Uterus (tissue), 2 donors: Measurements from ENCODE around the gene LCN10.

ENCODE experiments used
- POLR2A ChIP-seq, 2 donors: fragments of 450-650 bp; IDR thresholded peaks; one replicate each; pipeline ENCODE4 v1.6.1; 2016; ENCODE audit warnings: antibody characterized with exemption in 2 of 2, mild to moderate bottlenecking in 1 of 2, moderate library complexity in 1 of 2
- TF ChIP-seq, protein P1 (sequence below), 4 experiments: fragments of 200-600 bp in 2 of 4; fragments of 450-650 bp in 2 of 4; sonication (generic) in 2 of 4; IDR thresholded peaks; one replicate each; pipeline ENCODE4 v1.5.1; 2016 to 2019; ENCODE audit warnings: antibody characterized with exemption in 4 of 4, mild to moderate bottlenecking in 2 of 4, moderate library complexity in 1 of 4

GRCh38 chr9:136748201-136748600 is 5.5 kb upstream of the LCN10 start, which contains the start of gene LCN6:
- TF ChIP-seq, protein P1, sequence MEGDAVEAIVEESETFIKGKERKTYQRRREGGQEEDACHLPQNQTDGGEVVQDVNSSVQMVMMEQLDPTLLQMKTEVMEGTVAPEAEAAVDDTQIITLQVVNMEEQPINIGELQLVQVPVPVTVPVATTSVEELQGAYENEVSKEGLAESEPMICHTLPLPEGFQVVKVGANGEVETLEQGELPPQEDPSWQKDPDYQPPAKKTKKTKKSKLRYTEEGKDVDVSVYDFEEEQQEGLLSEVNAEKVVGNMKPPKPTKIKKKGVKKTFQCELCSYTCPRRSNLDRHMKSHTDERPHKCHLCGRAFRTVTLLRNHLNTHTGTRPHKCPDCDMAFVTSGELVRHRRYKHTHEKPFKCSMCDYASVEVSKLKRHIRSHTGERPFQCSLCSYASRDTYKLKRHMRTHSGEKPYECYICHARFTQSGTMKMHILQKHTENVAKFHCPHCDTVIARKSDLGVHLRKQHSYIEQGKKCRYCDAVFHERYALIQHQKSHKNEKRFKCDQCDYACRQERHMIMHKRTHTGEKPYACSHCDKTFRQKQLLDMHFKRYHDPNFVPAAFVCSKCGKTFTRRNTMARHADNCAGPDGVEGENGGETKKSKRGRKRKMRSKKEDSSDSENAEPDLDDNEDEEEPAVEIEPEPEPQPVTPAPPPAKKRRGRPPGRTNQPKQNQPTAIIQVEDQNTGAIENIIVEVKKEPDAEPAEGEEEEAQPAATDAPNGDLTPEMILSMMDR (IDR thresholded peaks at IDR 0.05) = no peak
- no peak for TF ChIP-seq POLR2A (IDR thresholded peaks at IDR 0.05)
